GM21723 (cell line): ENCODE measurements around the gene B2M.
A peak's percentile ranks its signal among the peaks of the same experiment; 100 is the strongest.
"Not testable (repeated sequence)": the region's sequence is repeated elsewhere in the genome, so short reads cannot be mapped to it uniquely, and the experiment has no call there.

Experiments used
- ATAC-seq: cut with Tn5 transposase; IDR thresholded peaks from one replicate; pipeline ENCODE4 v1.9.1; 2021; ENCODE audit warnings: mild to moderate bottlenecking, moderate library complexity; ENCODE audit not compliant: unreplicated experiment

Gene B2M

DNA sequence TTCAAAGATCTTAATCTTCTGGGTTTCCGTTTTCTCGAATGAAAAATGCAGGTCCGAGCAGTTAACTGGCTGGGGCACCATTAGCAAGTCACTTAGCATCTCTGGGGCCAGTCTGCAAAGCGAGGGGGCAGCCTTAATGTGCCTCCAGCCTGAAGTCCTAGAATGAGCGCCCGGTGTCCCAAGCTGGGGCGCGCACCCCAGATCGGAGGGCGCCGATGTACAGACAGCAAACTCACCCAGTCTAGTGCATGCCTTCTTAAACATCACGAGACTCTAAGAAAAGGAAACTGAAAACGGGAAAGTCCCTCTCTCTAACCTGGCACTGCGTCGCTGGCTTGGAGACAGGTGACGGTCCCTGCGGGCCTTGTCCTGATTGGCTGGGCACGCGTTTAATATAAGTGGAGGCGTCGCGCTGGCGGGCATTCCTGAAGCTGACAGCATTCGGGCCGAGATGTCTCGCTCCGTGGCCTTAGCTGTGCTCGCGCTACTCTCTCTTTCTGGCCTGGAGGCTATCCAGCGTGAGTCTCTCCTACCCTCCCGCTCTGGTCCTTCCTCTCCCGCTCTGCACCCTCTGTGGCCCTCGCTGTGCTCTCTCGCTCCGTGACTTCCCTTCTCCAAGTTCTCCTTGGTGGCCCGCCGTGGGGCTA lies at the start of gene B2M, which contains the start of gene PATL2:
TSS of gene B2M (plus strand) at position 422 of the 647 bp plus-strand sequence. CDS start at position 452, 30 bp downstream.
TSS of gene PATL2 (minus strand) at position 228 of the 647 bp plus-strand sequence. CDS start 34,833 bp downstream, outside the sequence.
- ATAC-seq, result peak; percentile 74

DNA sequence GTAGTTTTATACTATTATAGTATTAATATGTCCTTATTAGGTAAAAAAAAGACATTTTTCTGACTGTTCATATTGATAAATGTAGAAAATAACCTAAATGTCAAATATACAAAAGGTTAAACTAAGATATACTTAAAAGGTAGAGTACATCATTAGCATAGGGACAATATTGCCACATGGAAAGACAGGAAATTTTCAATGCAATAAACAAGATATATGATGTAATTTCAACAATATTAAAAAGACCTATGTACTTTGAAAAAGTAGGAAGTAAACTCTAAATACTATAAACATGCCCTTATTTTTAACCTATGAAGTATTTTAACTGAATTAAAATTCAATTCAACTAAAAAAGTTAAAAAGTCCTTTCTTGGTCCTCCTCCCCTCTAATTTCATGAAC lies 49.7 kb upstream of the B2M start:
- no peak for ATAC-seq

DNA sequence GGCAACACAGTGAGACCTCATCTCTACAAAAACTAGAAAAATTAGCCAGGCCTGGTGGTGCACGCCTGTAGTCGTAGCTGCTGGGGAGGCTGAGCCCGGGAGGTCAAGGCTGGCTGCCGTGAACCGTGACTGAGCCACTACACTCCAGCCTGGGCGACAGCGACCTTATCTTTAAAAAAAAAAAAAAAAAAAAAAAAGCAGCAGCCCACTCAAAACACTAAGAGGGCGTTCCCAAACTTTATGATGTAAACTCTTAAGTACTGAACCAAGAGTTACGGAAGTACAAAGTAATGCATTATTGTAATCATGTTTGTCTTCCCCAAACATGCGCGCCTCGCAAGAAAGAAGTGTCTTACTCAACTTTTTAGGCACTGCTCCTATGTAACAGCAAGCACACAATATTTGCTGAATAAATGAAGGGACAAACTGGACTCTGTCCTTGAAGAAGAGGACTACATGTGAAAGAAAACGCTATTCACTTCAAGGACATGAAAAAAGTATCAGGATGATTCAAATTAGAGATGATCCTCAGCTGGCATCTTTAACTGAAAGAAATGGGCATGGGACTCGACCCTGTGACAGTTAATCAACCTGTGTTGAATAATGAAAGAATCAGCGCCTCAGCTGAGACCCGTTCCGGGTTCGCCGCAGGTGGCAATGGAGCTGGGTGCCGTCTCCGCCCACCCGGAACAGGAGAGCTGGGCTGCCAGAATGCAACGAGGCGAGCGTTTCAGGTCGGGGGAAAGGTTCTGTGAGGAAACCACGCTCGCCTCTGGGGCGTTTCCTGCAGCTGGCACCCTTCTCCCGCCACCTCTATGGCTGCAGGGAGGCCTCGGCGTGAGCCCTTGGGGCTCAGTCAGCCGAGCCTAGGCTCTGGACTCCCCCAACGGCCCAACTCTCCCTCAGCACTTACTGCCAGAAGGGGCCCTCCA lies 48.6 kb upstream of the B2M start:
- ATAC-seq, result peak; percentile 54

DNA sequence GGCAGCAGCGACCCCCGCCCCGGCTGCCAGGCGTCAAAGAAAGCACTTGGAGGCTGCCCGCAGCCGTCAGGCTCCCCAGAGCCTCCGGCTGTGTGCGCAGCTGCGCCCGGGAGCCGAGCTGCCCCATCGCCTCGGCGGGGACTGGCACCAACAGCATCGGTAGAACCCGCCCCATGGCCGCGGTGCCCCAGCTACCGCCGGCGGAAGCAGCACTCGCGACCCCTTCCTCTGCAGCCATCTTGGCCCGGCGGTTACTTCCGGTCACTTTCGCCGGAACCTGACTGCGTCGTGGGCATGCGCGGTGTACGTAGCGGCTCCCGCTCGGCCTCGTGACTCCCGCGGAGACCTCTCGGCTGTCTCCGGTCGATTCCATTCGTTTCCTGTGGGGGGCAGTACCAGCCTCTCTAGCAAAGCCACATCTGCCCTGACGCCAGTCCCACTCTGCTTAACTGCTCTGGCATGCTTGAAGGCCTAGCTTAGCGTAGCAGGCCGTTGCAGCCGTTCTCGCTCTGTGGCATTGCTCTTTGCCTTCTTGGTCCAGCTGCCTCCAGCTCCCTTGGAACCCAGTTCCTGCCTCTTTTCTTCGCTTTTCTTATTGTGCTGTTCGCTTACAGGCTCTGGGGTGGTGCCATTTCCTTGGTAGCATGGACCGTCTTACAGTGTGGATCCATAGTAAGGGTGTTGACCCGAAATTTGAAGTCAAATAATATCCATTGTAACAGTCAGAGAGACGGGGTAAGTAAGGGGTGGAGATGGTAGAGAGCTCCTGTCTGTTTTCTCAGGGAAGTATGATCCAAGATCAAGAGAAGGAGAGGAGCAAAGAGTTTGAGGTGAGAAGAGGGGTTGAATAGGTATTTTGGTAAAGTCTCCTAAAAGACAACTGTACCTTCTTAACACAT lies 47.7 kb upstream of the B2M start, which contains the start of gene SPG11:
TSS of gene SPG11 (minus strand) at position 253 of the 899 bp plus-strand sequence. CDS start at position 238, 15 bp downstream.
- ATAC-seq, result peak; percentile 71

DNA sequence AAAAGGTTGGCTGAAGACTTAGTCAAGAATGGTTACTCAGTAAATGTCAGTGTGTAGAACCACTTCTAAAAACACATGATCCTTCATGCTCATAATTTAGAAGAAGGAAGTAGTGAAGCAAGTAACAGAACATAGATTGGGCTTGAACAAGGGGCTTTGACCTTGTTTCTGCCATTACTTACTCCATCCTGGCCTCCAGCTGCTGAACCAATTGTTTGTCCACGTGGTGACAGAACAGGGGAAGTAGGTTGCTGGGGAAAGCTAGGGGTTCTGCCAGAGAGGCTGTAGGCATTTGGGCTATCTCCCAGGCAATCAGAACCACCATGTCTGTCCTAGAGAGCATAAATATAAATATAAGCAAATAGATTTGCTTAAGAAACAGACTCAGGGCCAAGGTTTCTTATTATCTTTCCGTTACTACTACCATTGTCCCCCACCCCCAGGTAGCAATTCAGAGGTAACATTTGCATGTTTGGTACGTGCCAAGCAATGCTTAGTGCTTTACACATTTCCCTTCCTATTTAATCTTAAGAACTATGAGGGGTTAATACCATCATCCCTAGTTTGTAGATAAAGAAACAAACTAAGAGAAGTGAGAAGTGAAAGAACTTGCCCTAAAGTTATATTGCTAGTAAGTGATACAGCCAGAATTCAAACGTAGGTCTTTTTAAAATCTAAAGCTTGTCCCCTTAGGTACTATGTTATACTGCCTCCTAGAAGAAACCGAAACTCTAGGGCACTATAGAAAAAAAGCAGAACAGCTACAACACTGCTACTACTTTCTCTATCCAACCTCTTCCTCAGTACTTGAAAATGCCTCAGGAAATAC lies 44.9 kb upstream of the B2M start:
- ATAC-seq, result no peak

DNA sequence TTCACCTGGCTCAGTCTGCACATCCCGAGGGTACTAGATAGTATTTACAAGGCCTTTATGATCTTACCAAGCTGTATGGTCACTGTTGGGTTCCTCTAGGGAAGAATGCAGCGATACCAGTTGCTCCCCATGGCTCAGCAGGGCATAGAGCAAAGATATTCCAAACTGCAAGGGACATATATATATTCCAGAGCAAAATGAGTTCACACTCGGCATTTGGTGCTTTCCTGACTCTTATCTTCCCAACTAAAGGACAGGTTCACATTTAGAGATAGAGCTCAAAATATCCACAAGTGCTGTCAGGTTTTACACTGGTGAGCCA lies 44.3 kb upstream of the B2M start:
- no peak for ATAC-seq

DNA sequence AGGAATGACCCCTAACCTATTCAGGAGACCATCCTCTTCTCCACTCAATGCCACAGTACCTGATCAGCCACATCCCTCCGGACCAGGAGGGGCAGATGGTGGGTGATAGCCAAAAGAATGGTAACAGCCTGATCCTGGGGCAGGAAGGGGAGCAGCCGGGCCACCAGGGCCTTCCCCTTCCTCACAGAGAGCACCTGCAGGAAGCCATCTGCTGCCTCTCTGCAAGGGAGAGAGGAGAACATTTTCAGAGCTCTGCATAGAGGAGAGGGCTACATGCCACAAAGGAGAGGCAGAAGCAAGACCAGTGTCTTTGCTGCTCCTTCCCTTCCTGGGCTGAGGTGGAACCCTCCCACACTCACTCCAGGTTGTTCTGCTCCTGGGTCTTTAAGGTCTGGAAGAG lies 42.4 kb upstream of the B2M start:
- ATAC-seq, result no peak

DNA sequence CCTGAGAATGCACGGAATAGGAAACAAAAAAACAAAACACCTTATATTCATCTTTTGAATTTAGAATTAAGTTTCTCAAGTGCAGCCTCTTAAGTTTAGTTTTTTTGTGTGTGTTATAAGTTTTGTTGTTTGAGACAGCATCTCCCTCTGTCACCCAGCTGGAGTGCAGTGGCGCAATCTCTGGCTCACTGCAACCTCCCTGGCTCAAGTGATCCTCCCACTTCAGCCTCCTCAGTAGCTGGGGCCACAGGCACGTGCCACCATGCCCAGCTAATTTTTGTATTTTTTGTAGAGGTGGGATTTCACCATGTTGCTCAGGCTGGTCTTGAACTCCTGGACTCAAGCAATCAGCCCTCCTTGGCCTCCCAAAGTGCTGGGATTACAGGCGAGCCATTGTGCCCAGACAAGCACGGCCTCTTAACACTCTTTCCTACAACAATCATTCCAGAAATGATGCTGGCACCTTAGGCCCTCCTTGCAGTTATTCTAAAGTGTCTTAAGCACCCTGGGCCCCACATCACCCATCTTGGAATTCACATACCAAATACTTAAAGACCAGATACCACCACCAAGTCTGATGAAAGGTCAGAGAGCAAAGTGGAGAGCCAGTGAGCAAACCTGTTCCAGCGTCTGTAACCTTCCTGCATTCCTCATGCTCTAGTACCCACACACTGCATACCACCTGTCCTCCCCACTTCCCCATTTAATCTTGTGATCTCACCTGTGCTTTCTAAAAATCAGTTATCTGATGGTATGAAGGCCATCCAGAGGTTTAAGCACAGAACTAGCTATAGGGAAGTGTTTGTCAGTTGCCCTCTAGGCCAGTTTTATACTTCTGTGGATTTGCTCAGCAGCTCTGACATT lies 41.0 kb upstream of the B2M start:
- no peak for ATAC-seq

DNA sequence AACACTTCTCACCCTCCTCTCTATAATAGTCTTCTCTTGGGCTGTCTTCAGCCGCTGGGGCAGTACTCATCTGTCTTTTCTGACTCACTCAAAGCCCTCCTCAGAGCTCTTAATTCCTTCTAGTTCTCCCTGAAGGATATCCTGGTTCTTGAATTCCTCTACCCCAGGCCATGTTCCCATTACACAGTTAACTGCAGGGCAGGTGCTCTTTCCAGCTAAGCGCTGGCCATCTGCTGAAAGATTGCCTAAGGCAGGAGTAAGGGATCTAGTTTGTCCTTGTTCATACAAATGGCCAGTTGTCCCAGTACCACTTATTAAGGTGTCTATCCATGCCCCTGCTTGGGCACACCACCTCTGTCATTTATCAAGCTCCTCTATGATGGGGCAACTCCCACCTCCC lies 37.7 kb upstream of the B2M start:
- ATAC-seq, result no peak

DNA sequence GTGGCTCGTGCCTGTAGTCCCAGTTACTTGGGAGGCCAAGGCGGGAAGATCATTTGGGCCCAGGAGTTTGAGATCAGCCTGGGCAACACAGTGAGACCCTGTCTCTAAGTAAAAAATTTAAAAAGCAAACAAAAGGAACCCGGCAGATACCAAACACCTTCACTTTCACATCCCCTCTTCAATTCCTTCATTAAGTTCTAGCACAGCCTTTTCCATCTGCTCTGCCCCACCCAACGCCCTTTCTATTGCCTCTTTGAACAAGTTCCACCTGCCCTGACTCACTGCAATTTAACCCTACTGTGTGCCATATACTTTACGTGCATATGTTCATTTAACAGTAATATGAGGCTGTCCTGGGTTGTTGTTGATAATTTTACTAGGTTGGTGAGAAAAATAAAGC lies 35.4 kb upstream of the B2M start:
- ATAC-seq, result no peak

DNA sequence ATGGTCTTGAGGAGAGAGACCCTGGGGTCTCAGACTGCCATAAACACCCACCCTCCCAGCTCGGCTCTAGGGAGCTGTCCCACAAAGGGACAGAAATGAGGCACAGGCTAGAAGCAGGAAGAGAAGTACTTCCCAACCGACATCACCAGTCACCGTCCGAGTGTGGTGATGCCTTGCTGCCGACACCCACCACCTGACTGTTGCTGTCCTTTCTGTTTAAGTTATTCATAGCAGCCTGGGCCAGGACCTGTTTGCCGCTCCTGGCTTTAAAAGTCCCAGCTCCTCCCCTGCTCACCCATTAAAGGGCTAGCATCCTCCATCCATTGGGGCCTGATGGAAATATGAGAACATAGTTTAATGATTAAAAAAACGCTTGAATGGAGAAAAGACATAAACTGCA lies 34.6 kb upstream of the B2M start:
- ATAC-seq, result peak; percentile 50

DNA sequence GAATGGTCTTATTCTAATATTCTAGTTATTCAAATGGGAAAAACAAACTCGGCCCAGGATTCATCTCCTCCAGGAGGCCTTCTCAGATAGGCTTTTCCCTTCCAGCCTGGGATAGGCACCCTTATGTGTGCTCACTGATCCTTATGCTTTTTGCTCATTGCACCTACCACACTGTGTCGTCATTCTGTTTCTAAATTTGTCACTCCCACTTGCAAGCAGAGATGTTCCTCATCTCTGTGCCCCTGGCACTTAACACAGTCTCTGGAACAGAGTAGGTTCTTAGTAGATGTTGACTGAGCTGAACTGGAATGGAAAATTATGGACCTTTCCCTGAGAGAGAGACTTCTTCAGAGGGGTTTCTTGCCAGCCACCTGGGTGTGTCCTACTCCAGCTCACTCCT lies 29.1 kb upstream of the B2M start:
- no peak for ATAC-seq

DNA sequence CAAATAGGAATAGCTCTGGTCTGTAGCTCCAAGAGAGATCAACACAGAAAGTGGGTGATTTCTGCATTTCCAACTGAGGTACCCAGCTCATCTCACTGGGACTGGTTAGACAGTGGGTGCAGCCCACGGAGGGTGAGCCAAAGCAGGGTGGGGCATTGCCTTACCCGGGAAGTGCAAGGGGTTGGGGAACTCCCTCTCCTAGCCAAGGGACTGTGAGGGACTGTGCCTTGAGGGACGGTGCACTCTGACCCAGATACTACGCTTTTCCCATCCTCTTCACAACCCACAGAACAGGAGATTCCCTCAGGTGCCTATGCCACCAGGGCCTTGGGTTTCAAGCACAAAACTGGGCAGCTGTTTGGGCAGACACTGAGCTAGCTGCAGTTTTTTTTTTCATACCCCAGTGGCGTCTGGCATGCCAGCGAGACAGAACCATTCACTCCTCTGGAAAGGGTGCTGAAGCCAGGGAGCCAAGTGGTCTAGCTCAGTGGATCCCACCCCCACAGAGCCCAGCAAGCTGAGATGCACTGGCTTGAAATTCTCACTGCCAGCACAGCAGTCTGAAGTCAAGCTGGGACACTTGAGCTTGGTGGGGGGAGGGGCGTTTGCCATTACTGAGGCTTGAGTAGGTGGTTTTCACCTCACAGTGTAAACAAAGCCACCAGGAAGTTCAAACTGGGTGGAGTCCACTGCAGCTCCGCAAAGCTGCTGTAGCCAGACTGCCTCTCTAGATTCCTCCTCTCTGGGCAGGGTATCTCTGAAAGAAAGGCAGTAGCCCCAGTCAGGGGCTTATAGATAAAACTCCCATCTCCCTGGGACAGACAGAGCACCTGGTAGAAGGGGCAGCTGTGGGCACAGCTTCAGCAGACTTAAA lies 28.3 kb upstream of the B2M start:
- ATAC-seq, result not testable (repeated sequence)

DNA sequence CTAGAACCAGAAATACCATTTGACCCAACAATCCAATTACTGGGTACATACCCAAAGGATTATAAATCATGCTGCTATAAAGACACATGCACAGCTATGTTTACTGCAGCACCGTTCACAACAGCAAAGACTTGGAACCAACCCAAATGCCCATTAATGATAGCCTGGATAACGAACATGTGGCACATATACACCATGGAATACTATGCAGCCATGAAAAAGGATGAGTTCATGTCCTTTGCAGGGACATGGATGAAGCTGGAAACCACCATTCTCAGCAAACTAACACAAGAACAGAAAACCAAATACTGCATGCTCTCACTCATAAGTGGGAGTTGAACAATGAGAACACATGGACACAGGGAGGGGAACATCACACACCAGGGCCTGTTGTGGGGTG lies 22.0 kb upstream of the B2M start:
- ATAC-seq, result not testable (repeated sequence)

DNA sequence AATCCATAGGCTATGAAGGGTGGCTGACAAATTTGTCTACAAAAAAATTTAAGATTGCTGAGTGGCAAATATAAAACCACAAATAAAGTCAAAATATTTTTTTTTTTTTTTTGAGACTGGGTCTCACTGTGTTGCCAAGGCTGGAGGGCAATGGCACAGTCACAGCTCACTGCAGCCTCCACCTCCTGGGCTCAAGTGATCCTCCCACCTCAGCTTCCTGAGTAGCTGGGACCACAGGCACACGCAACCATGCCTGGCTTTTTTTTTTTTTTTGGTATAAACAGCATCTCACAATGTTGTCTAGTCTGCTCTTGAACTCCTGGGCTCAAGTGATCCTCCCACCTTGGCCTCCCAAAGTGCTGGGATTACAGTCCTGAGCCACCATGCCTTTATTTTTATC lies 21.1 kb upstream of the B2M start:
- not testable (repeated sequence) for ATAC-seq

DNA sequence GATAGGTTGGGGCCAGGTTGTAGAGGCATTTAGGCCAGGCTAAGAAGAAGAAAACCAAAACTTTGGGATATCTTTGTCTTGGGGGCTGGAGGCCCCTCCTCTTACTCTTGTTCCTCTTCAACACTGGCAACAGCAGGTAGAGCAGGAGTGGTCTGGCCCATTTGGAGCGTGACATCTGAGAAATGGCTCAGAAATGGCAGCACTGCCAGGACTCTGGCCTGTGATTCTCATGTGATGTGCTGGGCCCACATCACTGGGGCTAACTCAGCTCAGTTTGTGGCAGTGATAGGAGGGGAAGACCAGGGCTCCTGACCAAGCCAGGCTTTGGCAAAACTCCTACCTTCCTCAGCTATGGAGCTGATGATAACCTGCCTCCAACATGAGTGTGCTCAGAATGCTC lies 18.7 kb upstream of the B2M start:
- ATAC-seq, result no peak

DNA sequence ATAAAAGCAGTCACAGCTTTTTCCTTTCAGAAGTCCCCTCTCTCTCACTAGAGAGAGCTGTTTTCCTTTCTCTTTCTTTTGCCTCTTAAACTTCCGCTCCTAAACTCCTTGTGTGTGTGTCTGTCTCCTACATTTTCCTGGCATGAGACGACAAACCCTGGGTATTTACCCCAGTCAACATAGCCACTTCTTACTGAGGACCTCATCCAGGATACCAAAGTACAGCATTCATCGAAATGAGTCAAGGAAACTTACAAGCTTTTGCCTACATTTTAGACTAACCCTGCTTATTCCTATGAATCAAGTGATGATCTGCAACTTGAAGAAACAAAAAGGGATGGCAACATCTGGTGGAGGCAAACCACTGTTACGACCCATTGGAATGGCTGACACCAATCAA lies 16.9 kb upstream of the B2M start:
- no peak for ATAC-seq

DNA sequence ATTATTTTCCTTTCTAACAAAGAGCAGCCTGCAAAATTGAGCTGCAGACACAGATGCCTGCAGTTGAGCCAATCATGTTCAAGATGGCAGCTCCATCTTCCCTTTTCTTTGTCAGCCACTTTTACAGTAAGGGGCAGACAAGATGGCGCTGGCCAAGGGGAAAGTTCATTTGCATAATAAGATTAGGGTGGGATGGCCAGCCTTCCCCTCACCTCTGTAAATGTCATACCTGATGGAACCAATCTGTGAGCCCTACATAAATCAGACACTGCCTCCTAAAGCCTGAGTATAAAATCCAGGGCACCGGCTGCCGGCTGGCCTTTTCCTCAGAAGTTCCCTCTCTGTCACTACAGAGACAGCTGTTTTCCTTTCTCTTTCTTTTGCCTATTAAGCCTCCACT lies 16.0 kb upstream of the B2M start:
- ATAC-seq, result no peak
